GM12865 (cell line): Measurements from ENCODE around the gene PSMC6.
A peak's percentile ranks its signal among the peaks of the same experiment; 100 is the strongest.

Source experiments
- DNase-seq: peaks from one replicate; pipeline ENCODE4 v3.0.0; 2010; ENCODE audit warnings: low read depth
- H3K4me3 ChIP-seq: 2 replicates; pipeline ENCODE4 v1.5.1; 2011; ENCODE audit warnings: mild to moderate bottlenecking, low read depth, low read length, control low read depth
- TF ChIP-seq, protein P1 (sequence below): IDR thresholded peaks from 2 replicates; pipeline ENCODE4 v1.5.1; 2011; ENCODE audit warnings: low read length, control low read depth, low read depth, inconsistent platforms; ENCODE audit not compliant: insufficient read depth; ENCODE audit errors: missing control alignments

Gene PSMC6

DNA sequence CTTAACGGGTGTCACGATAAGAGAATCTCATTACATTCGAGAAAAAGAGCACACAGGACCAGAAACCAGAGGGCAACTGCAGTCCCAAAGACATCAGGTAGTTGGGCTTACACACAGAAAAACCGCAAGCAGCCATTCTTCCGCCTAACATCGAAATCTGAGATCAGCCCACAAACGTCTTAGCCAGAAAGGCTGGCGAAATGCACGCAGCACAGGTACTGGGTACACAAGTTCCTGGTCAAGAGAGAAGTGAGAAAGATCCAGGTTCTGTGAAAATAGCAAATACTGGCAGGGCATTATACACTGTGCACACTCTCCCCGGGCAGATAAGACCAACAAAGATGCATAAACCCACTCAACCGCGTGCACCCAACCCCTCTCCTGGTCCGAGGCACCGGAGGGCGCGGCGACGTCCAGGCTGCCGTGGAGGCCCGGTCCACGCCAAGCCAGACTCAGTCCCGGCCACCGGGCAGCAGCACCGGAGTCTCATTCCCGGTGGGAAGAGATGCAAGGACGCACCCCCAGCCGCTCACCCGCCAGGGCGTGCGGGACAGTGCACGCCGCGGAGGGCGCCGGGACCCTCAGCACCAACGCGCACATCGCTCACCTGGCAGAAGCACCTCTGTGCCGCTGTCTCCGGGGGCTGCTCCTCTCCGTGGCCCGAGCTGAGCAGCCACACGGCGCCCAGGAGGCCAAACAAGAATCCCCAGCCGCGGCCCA is 12.1 kb upstream of the PSMC6 start:
- H3K4me3 ChIP-seq, result peak overlapping the region; percentile 78
- DNase-seq, result peak; percentile 88
- TF ChIP-seq, protein P1, sequence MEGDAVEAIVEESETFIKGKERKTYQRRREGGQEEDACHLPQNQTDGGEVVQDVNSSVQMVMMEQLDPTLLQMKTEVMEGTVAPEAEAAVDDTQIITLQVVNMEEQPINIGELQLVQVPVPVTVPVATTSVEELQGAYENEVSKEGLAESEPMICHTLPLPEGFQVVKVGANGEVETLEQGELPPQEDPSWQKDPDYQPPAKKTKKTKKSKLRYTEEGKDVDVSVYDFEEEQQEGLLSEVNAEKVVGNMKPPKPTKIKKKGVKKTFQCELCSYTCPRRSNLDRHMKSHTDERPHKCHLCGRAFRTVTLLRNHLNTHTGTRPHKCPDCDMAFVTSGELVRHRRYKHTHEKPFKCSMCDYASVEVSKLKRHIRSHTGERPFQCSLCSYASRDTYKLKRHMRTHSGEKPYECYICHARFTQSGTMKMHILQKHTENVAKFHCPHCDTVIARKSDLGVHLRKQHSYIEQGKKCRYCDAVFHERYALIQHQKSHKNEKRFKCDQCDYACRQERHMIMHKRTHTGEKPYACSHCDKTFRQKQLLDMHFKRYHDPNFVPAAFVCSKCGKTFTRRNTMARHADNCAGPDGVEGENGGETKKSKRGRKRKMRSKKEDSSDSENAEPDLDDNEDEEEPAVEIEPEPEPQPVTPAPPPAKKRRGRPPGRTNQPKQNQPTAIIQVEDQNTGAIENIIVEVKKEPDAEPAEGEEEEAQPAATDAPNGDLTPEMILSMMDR, result no peak

DNA sequence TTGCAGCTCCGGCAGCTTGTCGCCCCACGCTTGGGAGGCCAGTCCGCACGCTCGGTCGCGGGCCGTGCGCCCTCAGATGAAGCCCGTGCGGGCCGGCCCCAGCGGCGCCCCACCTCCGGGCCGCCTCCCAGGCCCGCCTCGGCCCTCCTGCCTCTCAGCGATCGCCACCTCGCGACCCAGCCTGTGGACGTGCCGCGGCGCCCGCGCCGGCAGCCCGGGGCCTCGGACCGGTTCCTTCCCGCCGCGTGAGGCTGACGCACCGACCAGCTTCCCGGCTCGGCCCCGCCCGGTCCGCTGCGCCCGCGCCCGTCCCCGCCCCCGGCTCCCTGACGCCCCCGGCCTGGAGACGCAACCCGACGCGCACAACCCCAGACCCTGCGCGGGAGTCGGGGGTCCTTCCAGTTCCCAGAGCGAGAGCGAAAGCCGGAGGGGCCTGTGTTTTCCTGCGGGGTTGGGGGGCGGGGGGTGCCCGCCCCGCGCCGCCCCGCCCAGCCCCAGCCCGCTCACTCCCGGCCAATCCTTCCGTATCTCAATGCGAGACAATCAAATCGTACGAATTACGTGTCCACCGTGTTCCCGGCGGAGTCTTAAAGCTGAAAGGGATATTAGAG is 11.4 kb upstream of the PSMC6 start, which contains the start of gene ERO1A:
ERO1A (minus strand) TSS at position 78 of the 611 bp plus-strand sequence; CDS start at position 1, 77 bp downstream.
- TF ChIP-seq, protein P1, result no peak
- H3K4me3 ChIP-seq, result peak within 1 kb of the TSS; percentile 78
- peak; percentile 83 for DNase-seq

DNA sequence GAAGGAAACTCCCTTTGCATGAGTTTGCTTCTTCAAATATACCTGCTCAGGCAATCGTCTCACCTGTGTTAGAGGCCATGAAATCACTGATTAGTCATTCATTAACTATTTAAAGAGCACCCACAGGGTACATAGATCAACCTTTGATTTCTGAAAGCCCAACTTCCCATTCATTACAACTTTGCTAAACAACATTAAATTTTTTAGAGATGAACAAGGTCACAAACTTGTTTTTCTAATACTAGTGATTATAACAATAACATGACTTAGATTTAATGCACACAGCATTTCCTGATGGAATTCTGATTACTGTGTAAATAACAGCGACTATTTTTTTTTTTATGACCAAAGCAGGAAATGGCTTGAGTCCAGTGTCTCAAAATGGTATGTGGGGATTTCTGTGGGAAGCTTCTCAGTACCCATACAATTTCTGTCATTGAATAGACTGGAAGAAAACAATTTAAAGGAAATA is 6.3 kb upstream of the PSMC6 start:
- TF ChIP-seq, protein P1, result no peak
- DNase-seq, result no peak

DNA sequence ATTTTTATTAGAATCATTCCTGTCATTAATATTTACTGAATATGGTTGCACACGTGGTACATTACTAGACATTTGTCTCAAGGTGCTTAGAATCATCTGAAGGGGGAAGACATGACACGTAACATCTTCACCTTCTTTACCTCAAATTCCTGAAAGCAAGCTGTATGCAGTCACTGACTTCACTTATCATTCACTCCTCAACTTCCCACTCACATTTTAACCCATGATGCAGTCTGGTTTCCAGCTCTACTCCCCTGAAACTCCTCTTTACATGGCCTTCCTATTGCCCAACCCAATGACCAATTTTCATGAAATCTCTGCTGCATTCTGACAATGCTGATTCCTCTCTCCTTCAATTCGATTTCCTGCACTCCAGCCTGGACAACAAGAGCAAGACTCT is 5.8 kb upstream of the PSMC6 start:
- TF ChIP-seq, protein P1, result no peak
- H3K4me3 ChIP-seq, result no peak overlapping the region

More for the DNA sequence above, 6.3 kb upstream of the PSMC6 start:
- H3K4me3 ChIP-seq, result no peak overlapping the region

DNA sequence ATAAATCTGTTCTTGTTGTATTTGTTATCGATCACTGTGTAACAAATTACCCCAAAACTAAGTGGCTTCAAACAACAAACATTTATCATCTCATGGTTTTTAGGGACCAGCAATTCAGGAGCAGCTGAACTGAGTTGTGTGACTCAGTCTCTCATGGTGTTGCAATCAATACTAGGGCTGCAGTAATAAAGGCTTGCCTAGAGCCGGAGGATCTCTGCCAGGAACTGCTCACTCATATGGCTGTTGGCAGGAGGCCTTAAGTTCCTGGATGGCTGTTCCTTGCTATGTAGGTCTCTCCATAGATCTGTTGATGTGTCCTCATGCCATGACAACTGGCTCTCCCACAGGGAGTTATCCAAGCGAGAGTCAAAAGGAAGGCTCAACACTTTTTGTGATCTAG is 3.8 kb upstream of the PSMC6 start:
- no peak overlapping the region for H3K4me3 ChIP-seq
- TF ChIP-seq, protein P1, result no peak
- no peak for DNase-seq

More for the DNA sequence above, 5.8 kb upstream of the PSMC6 start:
- no peak for DNase-seq

DNA sequence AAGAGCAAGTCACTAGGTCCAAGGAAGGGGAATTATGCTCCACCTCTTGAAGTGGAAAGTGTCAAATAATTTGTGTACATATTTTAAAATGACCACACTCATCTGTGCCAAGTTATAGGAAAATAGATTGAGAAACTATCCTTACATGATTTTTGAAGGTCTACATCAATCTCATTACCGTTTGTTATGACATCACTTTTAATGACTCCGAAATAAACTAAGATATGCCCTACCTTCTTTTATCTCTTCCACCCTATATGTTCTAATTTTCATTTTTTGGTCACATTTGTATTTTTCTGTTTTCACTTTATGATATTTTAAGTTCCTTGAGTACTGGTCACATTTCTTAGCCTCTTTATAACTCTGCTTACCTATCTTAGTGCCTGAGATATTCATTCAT is 3.3 kb upstream of the PSMC6 start:
- no peak overlapping the region for H3K4me3 ChIP-seq
- TF ChIP-seq, protein P1, result no peak
- DNase-seq, result no peak

DNA sequence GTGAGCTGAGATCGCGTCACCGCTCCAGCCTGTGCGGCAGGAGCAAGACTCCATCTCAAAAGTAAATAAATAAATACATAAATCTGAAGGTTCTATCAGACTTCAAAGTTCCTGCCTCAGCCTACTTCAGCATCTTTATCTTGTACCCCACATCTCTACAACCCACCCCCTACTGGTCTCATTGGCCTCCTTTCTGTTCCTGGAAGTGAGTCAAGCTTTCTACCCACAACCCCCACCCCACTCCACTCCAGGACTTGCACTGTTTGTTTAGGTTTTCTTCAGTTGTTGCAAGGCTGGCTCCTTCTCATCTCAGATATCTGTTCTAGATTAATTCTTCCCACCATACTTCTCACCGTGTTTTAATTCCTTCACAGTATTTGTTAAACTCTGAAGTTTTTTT is 714 bp upstream of the PSMC6 start:
- TF ChIP-seq, protein P1, result no peak
- DNase-seq, result peak; percentile 38

More for the DNA sequence above, 714 bp upstream of the PSMC6 start:
- H3K4me3 ChIP-seq, result peak overlapping the region; percentile 94
